RPMI8226 (cell line): Measurements from ENCODE around the gene PANX2.

ENCODE experiments used
- DNase-seq: peaks from one replicate; pipeline ENCODE4 v3.0.0-alpha.2; 2015

The PANX2 gene

GRCh38 chr22:50171319-50171964, 911 bp downstream of the PANX2 start:
- DNase-seq: no peak

DNA sequence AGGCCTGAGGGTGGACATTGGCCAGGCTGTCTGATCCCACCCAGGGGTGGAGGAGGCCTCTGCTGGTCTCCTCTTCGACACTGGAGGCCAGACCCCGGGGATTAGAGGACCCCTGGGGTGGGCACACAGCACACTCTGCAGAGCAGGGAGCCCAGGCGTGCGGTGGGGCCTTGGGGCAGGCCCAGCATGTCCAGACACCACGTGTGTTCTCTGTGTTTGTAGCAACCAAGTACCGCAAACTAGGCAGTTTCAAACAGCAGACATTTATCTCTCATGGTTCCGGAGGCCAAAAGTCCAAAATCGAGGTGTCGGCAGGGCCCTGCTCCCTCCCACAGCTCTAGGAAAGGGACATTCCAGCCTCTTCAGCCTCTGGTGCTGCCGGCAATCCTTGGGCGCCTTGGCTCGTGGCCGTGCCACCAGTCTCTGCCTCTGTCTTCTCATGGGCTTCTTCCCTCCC, 1.5 kb downstream of the PANX2 start:
- DNase-seq: no peak

GRCh38 chr22:50173311-50173982, 2.9 kb downstream of the PANX2 start:
- peak; percentile 79 for DNase-seq

- DNase-seq: no peak
Measured at GRCh38 chr22:50173983-50174355, 3.4 kb downstream of the PANX2 start.

- no peak for DNase-seq
Measured at GRCh38 chr22:50174382-50175190, 4.1 kb downstream of the PANX2 start.

DNA sequence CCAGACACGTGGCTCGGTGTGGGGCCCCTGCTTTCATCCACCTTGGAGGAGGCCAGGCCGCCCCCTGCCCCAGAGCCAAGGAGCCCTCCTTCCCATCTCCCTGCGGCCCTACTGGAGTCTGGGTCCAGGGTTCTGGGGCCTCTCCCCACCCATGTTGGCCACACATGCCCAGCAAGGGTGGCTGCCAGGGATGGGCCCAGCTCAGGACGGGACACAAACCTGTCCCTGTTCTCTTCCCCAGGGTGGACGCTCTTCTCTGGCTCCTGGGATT, 4.6 kb downstream of the PANX2 start:
- no peak for DNase-seq

DNA sequence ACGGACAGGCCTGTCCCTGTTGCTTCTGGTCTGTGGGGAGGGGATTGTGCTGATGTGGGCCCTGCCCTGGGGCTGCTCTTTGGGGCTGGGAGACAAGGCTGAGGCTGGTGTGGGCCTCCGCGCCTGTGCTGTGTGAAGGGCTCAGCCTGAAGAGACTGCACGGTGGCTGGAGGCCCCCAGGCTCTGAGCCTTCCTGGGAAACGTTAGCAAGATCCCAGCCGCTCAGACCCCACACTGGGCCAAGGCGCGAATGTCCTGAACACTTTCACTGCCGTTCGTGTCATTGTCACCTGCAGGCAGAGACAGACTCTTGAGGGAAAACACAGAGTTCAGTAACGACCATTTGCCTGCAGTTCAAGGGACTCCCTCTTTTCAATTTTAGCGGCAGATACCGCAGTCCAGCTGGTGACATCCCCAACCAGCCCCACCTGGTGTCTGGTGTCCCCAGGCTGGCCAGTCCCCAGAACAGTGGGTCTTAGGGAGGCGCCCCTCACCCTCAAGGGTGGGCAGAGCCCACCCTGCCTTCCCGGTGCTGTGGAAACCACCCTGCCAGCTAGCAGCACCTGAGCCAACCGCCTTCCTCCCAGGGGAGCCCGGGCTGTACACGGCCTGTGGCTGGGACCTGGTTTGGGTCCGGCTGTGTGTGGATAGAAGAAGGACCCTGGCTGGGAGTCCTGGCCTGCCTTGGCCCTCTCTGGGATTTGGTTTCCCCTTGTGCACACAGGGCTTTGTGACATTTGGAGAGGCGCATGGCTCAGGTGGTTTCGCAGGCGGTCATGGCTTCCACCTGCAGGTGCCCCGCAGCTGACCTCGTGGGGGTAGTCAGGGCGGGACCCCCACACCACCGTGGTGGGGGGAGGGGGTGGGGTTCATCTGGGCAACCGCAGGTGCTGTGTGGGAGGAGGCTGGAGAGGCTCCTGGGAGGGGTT, 5.7 kb downstream of the PANX2 start:
- no peak for DNase-seq

DNA sequence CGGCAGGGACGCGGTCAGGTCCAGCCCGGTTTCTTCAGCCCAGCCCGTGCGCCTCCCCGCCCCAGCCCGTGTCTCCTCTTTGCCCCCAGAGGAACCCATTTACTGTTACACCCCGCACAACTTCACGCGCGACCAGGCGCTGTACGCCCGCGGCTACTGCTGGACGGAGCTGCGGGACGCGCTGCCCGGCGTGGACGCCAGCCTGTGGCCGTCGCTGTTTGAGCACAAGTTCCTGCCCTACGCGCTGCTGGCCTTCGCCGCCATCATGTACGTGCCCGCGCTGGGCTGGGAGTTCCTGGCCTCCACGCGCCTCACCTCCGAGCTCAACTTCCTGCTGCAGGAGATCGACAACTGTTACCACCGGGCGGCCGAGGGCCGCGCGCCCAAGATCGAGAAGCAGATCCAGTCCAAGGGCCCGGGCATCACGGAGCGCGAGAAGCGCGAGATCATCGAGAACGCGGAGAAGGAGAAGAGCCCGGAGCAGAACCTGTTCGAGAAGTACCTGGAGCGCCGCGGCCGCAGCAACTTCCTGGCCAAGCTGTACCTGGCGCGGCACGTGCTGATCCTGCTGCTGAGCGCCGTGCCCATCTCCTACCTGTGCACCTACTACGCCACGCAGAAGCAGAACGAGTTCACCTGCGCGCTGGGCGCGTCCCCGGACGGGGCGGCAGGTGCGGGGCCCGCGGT, 6.5 kb downstream of the PANX2 start:
- no peak for DNase-seq

GRCh38 chr22:50177537-50178470, 7.3 kb downstream of the PANX2 start:
- no peak for DNase-seq

- no peak for DNase-seq
Measured at GRCh38 chr22:50178471-50178864, 7.9 kb downstream of the PANX2 start.

DNA sequence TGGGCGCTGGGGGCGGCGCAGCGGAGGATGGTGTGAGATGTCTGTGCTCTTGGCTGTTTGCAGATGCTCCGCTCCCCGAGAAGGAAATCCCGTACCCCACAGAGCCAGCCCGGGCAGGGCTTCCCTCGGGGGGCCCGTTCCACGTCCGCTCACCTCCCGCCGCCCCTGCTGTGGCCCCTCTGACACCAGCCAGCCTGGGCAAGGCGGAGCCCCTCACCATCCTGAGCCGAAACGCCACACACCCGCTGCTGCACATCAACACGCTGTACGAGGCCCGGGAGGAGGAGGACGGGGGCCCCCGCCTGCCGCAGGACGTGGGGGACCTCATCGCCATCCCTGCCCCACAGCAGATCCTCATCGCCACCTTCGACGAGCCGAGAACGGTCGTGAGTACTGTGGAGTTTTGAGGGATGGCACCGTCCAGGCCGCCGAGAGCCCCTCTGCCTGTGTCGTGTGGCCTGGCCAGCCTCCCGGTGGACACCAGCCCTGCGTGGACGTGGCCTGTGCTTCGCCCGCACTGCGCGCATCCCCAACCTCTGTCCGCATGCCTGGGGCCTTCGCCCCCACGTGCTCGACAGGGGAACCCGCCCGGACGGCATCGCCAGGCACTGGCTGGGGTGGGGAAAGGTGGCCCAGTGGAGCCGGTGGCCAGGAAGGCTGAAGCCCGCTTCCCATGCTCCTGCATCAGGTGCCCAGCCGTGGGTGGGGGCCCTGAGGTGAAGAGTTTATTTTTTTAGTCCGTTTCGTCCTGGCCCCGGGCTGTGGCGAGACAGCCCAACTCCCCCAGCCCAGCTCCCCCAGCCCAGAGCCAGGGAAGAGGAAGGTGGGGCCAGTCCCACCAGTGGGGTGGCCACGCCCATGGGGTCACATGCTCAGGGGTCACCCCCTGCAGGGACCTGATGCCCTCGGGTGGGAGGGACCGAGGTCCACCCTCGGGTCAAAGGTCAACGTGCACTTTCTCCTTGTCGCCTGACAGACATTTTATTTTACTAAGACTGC, 8.6 kb downstream of the PANX2 start:
- DNase-seq: no peak

GRCh38 chr22:50179937-50180726, 9.6 kb downstream of the PANX2 start:
- no peak for DNase-seq

- DNase-seq: no peak
Measured at GRCh38 chr22:50180727-50181521, 10.4 kb downstream of the PANX2 start.

DNA sequence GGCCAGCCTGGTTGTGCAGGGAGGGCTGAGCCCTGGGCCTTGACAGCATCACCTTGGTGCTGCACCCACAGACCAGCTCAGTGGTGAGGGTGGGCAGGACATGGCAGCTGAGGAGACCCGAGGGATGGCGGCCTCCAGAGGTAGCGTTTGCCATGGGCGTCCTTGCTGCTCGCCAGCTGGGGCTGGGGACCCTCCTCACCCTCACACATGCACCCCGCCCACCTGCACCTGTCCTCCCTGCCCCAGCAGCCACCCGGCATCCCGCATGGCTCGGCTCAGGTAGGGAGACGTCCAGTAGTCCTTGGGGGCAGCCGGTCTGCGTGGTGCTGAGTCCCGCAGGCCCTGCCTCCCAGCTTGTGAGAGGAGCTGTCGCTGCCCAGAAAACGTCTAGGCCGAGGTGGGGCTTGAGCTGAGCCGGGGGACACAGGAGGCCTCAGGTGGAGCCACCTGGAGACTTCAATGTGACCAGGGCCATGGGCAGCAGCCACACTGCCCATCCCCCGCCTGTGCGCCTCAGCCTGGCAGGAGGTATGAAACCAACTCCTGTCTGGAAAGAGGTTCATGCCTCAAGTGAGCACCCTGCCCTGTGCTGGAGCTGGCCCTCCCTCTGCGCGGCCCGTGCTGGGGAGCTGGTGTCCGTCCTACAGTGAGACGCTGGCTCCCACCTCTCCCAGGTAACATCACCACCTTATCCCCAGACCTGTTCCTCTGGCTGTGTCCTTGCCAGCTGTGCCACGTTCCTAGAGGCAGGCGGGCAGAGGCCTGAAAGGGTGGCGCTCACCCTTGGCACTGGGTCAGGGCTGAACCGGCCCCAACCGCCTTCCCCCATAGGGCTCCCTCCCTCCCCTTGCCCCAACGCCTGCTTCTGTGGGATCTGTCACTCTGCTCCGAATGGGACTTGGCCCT, 11.9 kb downstream of the PANX2 start:
- peak; percentile 47 for DNase-seq

DNA sequence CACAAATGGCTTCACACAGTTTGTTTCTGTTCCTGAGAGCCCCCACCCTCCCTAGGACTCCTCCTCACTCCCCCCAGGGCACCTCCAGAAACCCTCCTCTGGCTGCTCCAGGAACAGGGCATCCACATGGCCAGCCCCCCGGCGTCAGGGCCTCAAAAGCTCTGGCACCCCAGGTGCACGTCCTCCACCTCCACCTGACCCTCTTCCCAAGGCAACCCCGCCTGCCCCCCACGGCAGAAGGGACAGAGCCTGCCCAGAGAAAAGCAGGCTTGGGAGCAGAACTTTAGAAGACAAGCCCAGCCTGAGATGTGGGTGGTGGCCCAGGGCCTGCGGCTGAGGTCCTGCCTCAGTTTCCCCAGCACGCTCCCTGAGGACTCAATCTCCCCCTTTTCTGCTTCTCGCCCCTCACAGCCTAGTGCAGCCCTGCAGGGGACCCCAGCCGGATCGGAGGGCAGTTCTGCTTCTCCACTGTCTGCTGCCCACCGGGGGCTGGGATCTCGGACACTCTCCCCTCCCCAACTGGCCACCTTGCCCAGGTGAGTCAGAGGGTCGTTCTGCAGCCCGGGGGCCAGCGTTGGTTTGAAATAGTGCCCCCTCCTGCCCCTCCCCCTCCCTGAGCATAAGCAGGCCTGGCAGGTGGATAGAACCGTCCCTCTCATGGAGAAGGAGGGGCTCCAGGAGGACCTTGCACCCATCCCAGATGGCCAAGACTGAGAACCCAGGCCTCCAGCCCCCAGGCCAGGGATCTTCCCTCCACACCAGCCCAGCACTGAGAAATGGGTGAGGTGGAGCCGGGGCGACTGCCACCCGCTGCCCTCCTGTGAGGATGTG, 12.8 kb downstream of the PANX2 start:
- DNase-seq: no peak
